GM11168 (cell line): ENCODE results near the gene SLC29A3.
"Not testable (repeated sequence)": the region's sequence is repeated elsewhere in the genome, so short reads cannot be mapped to it uniquely, and the experiment has no call there.

Source experiments
- in situ Hi-C: fragments of 300-500 bp; cut with MboI; formaldehyde crosslinking; loops from one replicate; pipeline ENCODE4 v1.12.0; 2022; ENCODE audit warnings: low sequenced_read_pairs; ENCODE audit not compliant: unreplicated experiment

SLC29A3 gene

DNA sequence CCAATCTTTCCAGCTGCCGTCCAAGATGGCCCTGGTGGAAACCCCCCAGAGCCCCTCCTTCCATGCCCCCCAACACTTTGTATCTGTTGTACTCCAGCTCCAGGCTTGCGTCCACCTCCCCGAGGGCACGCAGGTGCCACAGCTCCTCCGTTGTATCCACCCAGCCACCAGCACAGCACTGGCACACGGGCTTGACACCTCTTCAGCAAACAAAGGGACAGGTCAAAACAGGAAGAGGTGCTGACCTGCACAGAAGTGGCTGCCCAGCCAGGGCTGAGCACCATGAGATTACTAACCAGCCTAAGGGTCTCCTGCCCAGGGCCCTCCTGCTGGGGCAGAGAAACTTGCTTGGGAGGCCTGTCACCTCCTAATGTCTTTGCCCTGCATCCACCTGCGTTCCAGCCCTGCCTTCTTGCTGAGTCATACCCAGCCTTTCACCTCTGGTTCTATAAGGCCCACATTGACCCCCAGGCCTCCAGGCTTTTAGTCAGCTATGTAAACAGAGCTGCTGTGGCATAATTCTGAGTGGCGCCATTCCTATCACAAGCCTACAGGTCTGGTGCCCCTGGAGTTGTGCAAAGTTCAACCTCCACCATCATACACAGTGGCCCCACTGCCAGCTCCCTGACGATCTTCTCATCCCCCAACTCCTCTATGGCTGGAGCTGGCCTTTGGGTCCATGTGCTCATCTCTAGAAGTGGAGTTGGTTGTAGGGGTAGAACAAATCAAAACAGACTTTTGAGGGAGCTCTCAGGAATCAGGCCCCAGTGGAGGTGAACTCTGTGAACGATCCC, 20.9 kb downstream of the SLC29A3 start:
- in situ Hi-C loops, result no loop called here

DNA sequence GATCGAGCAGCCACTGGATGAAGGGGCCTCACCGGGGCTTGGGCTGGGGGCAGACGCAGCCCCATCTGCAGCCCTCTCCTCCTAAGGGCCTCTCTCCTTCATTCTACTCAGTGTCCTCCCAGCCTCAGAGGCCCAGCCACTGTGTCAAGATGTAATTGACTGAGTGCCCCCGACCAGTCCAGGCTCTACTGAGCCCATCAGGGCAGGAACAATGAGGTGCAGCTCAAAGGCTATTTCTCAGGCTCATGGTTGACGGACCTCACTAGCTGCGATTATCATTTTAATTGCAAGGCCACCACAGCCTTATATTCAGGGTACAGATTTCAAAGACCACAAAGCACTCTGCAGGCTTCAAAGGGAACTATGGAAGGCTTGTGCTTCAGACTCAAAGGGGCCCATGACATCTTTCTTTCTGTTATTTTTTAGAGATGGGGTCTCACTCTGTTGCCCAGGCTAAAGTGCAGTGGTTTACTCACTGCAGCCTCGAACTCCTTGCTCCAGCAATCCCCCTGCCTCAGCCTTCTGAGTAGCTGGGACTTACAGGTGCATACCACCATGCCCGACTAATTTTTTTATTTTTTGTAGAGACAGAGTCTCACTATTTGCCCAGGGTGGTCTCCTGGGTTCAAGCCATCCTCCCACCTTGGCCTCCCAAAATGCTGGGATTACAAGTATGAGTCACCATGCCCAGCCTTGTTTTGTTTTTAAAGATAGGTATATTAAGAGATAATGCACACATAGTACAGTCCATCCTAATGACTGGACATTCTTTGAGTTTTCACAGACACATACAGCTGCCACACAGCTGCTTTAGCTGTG, 23.7 kb downstream of the SLC29A3 start:
- in situ Hi-C loops, result no loop called here

DNA sequence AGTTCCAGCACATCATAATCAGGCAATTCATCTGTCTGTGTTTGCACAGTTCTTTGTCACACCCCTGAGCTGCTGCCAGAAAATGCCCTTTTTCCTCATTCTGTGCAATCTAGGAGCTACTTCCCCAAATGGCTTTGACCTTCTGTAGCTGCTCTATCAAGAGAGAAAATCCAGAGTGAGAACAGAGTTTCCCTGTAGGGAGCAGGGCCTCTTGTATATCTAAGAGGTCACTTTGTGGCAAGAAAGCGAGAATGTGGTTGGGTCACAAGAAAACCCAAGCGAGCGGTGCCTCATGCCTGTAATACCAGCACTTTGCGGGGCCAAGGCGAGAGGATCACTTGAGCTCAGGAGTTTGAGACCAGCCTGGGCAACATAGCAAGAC, 24.3 kb downstream of the SLC29A3 start:
- in situ Hi-C loops, result no loop called here

DNA sequence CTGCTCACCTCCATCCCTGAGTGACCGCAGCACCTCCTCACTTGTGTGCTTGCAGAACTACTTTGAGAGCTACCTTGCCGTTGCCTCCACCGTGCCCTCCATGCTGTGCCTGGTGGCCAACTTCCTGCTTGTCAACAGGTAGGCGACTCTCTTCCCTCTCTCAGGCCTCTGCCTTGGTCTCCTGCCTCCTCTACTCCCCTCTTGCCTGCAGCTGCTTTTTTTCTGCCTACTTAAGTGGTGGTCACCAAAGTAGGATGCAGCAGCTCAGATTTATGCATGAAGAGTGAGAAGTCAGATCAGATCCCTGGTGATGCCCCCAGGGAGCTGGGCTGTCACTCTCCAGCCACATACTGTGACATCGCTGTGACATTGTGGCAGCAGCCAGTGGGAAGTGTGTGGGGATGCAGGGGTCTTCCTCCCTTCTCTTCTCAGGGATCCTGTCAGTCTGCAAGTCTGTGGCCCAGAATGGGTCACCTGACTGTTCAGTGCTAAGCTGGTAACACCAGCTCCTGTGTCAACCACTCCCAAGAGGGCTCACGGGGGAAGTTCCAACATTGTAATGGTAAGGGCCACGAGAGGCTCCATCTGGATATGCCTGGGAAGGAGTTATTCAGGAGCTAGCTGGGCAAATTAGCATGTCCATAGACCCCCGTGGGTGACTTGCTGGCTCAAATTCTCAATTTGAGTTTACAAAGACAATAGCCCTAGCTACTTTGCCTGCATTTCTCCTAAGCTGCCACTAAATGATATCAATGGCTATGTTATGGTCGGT, 25.3 kb downstream of the SLC29A3 start:
- in situ Hi-C loops, result no loop called here

DNA sequence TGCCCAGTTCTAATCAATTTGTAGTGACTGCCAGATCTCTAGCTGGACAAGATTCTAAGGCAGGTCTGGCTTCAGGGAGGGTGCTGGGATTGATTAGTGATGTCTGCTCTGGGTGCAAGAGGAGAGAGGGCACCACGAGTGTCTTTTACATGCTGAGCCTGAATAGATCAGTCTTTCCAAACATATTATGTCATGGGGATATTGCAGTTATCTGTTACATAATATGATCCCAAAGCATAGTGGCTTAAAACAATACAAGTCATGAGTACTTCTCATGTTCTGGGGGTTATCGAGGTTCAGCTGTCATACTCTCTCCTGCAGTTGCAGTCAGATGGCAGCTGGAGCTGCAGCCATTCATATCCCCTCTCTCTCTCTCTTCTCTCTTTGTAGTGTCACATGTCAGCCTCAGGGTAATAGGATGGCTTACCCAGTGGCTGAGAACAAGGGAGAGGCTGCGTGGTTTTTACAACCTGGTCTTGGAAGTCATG, 26.0 kb downstream of the SLC29A3 start:
- in situ Hi-C loops, result no loop called here

DNA sequence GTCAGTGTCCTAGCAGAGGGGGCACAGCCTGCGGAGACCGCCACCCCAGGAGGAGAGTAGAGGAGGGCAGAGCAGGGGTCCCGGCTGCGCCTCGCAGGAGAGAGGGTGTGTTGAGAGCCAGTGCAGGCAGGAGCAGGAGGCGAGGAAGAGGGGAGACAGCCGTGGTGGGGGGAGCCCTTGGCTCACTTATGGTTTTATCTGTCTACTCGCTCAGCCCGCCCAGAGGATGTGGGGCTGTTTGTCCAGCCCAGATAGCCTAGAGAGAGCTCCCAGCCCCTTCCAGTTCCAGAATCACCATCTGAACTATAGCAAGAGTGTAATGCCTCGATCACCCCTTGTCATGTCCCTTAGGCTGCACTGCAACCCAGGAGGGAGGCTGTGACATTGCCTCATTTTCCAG, 26.6 kb downstream of the SLC29A3 start:
- in situ Hi-C loops, result no loop called here

DNA sequence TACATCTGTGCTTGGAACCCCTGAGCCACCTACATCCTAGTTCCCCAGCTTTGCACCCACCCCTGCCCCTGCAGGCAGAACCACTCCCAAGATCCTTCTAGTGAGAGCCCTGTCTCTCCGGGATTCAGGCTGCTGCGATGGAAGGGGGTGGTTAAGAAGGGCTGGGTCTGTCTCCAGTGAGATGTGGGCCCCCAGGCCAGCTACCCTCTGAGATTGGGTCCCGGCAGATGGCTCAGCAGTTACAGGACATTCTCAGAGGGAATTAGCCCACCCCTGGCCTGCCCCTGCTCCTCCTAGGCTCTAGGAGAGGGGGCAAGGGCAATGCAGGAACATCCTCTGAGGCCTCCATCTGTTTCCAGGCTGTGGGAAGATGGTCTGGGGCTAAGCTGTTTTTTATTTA, 27.7 kb downstream of the SLC29A3 start:
- in situ Hi-C loops, result no loop called here

DNA sequence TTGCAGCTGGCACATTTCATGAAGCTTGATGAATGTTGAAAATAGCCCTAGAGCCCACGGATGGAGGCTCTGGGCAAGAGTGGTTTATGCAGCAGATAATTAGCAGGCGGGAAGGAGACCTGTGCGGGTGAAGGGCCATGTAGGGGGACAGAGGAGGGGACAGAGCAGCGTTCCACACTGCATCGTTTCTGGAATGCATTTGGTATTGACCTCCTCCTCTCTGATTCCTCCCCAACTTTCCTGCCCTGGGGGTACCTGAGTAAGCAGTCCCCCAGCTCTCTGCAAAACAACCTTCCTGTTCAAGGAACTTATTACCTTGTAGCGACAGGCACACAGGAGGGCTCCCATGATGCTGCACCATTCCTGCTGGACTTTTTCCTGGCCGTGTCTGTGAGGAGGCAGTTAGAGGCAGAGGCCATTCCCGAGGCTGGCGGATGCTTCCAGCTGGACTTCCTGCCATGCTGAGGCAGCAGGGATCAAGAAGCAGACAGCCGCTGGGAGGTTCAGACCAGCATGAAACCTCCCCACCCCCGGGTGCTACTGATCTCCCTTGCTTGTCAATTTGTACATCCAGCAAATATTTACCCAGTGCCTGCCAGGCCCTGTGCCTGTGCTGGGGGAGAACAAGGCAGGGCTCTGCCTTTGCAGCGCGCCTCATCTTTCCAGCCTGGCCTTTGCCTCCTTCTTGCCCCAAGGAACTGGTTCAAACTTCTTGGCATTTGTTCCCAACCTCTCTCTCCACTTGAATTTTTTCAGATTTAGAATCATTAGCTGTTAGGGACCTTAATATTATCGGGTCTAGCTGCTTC, 28.7 kb downstream of the SLC29A3 start:
- in situ Hi-C loops, result no loop called here

DNA sequence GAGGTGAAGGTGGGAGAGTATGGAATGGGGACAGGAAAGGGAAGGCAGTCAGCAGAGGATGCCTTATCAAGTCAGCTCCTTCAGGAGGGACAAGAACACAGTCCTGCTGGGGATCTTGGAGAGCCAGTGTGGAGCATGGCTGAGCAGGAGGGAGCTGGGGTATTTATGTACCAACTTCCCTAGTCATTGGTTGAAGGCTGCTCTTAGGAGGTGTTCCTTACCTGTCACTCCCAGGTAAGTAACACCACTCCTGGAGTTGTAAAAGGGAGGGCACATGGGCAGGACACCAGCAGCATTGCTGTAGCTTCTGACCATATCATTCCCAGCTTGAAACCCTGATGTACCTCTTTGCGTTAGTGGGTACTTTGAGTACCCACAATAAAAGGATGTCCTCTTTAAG, 29.8 kb downstream of the SLC29A3 start:
- in situ Hi-C loops, result no loop called here

DNA sequence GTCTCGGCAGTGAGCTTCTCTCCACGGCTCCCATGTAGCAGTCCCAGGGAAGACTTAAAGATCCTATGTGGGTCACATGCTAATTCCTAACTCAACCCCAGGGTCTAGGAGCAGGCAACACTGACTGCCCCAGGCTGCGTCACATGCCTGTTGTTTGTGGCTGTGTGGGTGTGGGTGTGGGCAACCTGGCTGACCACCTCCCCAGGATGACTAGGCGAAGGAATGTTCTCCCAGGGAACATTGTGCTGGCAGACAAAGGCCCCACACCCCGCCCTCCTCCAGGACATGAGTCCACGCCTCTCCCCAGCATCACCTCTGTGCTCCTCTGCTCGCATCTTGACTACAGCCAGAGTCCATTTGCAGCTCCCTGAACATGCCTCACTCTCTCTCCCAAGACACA, 30.3 kb downstream of the SLC29A3 start:
- in situ Hi-C loops, result no loop called here

DNA sequence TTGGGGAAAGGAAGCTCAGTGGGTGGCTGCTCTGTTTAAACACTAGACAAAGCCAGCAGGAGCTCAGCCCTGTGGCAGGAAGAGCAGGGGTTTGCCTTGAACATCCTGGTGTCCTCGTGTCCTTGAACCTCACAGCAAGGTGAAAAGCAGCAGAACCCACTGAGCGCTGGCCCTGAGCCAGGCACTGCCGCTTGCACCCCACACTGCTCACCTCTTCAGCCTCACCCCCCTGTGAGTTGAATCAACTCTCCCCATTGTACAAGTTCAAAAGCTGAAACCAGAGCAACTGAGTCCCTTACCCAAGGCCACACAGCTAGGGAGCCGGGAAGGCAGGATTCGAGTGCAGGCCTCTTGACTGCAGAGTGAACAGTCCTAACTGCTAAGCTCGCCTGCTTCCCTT, 32.0 kb downstream of the SLC29A3 start:
- in situ Hi-C loops, result no loop called here

DNA sequence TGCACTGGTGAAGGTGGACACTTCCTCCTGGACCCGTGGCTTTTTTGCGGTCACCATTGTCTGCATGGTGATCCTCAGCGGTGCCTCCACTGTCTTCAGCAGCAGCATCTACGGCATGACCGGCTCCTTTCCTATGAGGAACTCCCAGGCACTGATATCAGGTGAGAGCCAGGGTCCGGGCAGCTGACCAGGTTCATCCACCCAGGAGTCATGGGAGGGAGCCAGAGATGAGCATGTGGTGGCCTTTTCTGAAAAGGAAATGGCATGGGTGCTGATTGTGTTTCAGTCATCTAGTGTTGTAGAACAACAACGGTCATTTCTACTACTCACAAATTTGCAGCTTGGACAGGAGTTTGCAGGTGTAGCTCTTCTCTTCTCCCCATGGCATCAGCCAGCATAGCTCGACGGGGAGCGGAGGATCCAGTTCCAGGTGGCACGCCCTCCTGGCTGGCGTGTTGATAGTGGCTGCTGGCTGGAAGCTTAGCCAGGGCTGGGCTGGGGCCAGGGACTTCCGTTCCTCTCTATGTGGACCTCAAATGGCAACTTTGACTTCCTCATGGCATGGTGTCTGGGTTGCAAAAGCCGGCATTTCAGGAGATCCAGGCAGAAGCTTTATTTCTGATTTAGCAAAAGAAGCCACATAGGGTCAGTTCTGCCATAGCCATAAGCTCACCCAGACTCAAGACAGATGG, 32.7 kb downstream of the SLC29A3 start:
- in situ Hi-C loops, result no loop called here

DNA sequence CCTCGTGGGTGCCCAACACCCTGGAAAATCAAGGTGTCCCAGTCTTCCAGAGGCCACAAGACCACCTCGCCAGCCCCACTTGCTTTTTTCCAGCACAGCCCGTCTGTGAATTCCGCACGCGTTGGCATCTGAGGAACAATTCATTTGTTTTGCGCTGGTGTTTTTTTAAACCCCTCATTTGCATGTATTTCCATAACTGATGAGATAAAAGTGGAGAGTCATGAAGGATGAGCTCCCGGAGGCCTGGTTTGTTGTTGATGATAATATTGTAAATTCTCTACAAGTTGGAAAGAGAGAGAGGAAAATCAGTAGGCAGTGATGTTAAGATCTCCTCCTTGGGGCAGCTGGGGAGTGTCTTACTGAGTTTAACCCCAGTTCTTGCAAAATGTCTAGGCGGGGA, 34.6 kb downstream of the SLC29A3 start:
- in situ Hi-C loops, result no loop called here

DNA sequence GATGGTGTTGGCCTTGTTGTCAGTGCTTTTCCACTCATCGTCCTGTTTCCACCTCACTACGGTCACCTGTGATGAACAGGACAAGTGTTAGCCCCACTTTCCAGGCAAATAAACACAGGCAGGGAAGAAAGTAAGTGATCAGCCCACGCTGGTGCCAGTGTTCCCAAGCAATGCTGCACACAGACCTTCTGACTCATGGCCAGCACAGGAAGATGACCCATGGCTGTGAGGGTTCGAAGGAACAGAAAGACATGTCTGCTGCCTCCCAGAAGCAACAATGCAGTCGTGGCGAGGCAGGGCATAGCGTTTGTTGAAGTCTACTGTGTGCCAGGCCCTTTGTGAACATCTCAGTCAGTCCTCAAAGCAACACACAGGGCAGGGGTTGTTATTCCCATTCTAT, 35.7 kb downstream of the SLC29A3 start:
- in situ Hi-C loops, result no loop called here

DNA sequence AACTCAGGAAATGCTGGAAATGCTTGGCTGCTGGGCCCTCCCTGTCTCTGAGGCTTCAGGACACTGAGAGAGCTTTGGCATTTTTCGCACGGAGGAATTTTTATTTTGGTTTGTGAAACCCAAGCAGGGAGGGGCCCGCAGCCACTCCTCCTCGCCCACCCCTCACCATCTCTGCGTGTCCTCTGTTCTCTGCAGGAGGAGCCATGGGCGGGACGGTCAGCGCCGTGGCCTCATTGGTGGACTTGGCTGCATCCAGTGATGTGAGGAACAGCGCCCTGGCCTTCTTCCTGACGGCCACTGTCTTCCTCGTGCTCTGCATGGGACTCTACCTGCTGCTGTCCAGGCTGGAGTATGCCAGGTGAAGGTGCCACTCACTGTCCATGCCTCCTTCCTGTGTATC, 36.8 kb downstream of the SLC29A3 start:
- in situ Hi-C loops, result no loop called here

DNA sequence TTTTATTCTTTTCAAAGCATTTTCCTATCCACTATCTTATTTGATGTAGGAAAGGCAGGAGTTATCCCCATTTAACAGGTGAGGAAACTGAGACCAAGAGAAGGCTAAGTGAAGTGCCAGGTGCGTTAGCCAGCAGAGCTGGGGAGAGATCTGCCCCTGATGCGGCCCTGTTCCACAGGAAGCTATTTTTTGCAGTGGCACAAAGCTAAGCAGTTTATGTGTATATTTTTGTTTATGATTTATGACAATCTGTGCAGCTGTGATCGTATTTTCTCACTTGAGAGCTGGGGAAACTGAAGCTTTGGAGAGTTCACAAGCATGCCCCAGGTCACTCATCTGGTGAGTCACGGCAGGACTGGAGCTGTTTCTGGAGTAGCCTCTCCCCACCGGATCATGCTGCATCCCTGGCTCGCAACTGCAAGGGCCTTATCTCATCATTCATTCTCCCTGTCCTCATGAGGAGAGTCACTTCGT, 38.8 kb downstream of the SLC29A3 start:
- in situ Hi-C loops, result no loop called here

DNA sequence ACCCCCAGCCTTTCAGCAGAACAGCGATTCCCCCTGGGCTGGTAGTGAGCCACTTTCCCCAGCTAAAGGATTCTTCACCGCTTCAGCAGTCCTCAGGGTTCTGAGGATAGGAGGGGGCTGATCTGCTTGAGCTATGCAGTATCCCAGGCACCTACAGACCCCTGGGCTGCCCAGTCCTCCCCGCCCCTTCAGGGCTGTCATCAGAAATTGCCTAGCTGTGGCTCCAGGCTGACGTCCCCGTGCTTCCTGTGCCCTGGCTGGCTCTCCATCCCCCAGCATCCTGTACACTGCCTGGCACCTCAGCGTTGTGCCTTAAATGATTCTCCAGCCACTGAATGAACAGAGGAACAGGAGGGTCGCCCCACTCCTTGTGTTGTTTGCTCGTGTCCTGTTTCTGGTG, 39.2 kb downstream of the SLC29A3 start:
- in situ Hi-C loops, result no loop called here

DNA sequence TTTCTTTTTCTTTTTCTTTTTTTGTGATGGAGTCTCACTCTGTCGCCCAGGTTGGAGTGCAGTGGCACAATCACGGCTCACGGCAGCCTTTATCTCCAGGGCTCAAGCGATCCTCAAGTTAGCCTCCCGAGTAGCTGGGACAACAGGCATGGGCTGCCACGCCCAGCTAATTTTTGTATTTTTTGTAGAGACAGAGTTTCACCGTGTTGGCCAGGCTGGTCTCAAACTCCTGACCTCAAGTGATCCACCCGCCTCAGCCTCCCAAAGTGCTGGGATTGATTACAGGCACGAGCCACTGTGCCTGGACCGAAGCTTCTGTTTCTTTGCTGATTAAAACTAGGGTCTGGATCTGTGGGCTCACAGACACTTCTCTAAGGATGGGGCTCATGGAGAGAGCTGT, 39.8 kb downstream of the SLC29A3 start:
- in situ Hi-C loops, result not testable (repeated sequence)

DNA sequence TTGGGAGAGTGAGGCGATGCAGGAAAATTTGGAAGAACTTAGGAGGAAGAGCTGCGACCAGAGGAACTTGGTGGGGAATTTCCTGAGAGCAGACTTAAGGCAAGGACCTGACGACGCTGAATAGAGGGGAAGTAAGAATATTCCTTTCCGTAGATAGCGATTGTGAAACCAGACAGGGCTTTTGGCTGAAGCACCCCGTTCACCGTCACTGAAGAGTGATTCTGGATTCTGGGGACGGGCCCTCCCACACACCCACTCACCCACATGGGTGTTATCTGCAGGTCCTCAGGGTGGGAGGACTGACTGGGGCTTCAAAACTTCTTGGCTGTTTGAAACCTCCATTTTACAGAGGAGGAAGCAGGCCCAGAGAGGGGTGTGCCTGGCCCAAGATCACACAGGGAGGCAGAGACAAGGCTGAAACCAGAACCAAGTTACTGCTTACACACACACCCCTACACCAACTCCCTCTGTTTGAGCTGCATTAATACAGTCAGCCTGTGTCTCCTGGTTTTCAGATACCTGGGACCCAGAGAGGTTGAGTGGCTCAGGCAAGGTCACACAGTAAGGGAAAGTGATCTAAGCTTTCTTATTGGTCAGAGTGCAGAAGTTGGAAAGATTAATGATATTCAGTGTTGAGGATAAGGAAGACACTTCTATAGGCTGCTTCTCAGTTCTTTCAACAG, 40.4 kb downstream of the SLC29A3 start:
- in situ Hi-C loops, result no loop called here
